ENCODE data around the gene CFL2.
"Not testable (repeated sequence)": the region's sequence is repeated elsewhere in the genome, so short reads cannot be mapped to it uniquely, and the experiment has no call there.

CFL2 gene

DNA sequence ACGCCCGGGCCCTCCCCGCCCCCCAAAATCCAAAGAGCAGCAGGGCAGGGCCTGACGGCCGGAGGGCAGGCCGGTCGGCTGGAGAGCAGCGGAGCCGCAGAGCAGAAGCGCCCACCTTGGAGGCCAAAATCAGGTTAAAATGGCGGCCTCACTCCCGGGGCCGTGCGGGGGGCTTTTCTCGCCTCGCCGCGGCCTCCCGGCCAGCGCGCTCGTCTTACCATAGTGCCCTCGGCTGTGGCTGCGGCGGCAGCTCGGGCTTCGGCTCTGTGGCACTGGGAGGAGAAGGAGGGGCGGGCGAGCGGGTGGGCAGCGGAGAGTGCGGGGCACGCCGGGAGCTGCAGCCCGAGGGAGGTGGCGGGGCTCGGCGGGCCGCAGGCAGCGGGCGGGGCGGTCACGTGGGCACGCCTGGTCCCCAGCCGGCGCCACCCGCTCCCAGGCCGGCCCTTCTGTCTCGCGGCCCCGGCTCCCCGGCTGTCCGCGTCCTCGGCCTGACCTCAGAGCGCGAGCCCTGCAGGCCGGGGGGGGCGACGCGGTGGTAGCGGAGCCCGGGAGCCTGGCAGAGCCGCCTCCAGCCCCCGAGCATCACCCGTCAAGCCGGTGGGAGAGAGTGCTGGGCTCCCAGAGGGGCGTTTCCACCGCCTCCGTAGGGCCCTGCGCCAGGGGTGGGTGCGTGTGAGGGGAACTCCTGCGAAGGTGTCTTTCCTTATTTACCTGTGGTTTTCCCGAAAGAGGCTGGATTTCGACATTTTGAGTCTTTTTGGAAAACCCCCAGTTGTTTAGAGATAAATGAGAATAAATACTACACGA lies at the start of gene CFL2:
Gene CFL2 (minus strand): TSS at position 274 of the 807 bp plus-strand sequence. CDS start 53 bp downstream, at position 221.
- peak; percentile 73 for DNase-seq

DNA sequence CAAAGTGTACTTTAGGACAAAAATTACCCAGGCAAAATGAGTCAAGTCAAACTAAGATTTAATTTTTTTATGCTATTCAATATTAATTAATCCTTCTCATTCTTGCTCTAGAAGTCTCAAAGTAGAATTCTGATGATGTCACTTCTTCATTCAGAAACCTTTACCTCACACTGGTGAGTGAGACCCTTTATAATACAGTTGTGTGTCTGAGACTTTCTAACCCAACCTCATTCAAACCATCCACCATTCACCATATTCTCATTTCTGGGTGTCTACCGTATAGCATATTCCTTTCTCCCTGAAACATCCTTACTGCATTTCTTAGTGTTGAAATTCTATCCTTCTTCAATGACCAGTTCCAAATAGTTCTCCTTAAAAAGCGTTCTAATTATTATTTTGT lies 40.8 kb upstream of the CFL2 start:
- no peak for DNase-seq

DNA sequence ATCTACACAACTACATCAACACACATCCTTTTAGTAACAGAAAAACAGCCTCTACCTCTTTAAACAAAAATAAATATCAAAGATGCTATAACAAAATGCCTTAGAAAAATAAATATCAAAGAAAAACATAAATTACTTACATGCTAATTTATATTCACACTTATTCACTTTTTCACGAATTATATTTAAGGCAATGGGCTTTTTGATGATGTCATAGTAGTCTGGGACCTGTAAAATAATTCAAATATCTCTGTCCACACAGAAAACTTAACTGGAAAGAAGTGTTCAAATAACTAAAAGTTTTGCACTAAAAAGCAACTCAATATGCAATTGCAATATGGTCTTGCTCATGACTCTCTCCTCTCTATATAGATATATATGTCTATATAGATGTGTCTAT lies 40.3 kb upstream of the CFL2 start:
- DNase-seq: no peak

DNA sequence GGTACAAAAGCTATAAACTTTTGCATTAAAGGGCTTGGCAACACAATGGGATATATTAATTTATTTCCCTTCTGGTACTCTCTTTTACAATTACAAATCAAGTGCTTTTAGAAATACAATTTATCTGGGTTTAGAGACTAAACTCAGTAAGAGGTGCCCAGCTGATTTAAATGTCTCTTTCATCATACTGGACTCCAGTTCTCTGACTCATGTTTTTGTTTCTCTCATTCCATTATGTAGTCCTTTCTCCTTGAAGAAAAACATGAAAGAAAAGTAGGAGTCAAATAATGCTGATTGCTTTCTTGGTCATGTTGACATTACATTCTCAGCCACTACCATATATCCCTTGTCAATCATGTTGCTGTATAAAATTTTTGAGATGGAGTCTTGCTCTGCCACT lies 36.3 kb upstream of the CFL2 start:
- no peak for DNase-seq

DNA sequence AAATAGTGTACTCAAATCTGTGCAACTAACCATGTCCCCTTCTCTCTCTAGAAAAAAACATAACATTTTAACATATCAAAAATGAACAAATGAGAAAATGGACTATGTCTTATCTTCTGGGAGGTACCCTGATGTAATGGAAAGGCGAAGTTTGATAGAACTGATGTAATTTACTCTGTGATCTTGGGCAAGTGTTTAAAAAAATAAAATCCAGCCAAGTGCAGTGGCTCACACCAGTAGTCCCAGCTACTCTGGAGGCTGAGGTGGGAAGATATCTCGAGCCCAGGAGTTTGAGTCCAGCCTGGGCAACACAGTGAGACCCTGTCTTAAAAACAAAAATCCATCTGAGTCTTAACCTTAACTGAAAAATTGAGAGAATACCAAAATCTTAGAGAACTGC lies 35.8 kb upstream of the CFL2 start:
- no peak for DNase-seq

DNA sequence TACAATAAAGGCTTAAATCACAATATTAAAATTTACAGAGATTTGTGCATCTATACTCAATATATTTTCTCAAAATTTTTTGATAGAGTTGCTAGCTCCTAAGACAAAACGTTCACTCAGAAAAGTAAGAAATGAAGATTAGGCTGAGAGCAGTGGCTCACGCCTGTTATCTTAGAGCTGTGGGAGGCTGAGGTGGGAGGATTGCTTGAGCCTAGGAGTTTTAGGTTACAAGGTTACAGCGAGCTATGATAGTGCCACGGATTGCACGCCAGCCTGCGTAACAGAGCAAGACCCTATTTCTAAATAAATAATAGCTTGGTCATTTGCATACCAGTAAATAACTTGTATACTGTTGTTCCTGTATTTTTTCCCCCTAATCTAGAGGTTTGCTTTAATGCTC lies 35.0 kb upstream of the CFL2 start:
- no peak for DNase-seq

DNA sequence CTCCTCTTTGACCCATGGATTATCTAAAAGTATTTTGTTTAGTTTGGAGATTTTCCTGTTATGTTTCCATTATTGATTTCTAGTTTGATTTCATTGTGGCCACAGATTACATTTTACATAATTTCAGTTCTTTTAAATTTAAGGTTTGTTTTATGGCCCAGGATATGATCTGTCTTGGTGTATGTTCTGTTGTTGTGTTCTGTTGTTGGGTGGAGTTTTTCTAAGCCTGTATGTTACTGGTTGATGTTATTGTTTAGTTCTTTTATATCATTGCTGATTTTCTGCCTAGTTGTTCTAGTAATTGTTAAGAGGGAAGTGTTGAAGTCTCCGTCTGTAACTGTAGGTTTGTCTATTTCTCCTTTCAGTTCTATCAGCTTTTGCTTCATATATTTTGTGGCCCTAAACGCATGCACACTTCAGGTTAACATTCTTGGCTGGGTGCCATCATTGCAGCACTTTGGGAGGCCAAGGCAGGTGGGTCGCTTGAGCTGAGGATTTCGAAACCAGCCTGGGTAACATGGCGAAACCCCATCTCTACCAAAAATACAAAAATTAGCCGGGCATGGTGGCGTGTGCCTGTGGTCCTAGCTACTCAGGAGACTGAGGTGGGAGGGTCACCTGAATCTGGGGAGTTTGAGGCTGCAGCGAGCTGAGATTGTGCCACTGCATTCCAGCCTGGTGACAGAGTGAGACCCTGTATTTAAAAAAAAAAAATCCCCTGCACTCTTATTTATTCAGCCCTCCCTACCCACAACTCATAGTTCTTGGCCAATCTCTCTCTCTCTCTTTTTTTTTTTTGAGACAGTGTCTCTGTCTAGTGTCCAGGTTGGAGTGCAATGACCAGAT lies 28.1 kb upstream of the CFL2 start:
- no peak for DNase-seq

DNA sequence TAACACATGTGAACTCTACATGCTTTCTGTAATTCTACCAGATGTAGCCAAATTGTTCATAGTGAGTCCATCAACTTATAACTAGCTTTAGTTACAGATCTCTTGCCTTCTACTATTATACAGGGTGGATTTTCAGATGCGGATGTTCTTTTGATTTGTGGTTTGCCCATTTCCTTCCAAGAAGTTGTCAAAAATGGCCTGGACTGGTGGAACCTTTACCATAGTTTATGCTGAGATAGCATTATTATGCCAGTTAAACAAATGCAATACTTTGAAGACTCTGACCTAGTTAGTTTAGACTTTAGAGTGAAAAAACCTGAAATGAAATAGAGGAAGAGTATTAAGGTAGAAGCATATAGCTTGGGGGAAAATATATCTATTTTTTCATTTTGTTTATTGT lies 27.4 kb upstream of the CFL2 start:
- no peak for DNase-seq

DNA sequence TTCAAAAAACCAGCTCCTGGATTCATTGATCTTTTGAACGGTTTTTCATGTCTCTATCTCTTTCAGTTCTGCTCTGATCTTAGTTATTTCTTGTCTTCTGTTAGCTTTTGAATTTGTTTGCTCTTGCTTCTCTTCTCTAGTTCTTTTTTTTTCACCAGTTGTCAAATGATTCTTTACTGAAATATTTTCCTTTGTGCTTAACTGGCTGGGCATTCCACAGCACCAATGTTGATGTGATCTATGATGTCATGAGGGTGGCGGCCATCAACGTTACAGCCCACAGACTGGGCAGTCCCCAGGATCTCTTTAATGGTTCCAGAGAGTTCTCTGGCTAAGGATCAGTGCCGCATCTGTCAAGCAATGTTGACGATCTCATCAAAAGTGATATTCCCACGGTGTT lies 25.7 kb upstream of the CFL2 start:
- DNase-seq: not testable (repeated sequence)

DNA sequence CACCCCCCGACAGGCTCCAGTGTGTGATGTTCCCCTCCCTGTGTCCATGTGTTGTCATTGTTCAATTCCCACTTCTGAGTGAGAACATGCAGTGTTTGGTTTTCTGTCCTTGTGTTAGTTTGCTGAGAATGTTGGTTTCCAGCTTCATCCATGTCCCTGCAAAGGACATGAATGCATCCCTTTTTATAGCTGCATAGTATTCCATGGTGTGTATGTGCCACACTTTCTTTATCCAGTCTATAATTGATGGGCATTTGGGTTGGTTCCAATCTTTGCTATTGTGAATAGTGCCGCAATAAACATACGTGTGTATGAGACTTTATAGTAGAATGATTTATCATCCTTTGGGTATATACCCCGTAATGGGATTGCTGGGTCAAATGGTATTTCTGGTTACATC lies 22.7 kb upstream of the CFL2 start:
- not testable (repeated sequence) for DNase-seq

DNA sequence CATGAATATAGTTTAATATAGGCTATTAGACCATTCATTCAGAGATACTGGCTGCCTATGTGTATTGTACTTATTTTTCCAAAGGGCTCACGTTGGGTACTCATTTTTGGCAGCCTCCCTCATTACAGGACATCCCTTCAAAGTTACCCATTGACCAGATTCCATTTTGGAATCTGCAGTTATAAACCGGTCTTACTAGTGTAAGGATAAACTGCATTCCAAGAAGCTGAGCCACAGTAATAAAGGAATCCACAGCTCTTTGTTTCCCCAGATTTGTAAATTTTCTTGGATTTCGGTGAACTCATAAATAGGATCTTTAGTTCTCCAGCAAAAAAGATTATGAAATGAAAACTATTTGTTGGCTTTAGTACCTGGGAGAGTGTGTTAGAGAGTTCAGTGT lies 18.9 kb upstream of the CFL2 start:
- DNase-seq: no peak

DNA sequence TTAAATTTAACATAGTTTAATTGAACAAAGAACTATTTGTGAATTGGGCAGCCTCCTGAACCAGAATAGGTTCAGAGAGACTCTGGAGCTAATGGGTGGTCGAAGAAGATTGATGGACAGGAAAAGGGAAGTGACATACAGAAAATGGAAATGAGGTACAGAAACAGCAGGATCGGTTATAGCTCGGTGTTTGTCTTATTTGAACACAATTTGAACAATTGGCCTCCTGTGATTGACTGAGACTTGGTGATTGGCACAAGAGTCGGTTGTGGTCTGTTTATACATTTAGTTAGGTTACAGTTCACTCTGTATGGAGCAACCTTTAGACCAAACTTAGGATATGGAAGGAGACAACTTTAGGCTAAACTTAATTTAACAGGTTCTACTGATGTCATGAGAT lies 18.4 kb upstream of the CFL2 start:
- DNase-seq: no peak

DNA sequence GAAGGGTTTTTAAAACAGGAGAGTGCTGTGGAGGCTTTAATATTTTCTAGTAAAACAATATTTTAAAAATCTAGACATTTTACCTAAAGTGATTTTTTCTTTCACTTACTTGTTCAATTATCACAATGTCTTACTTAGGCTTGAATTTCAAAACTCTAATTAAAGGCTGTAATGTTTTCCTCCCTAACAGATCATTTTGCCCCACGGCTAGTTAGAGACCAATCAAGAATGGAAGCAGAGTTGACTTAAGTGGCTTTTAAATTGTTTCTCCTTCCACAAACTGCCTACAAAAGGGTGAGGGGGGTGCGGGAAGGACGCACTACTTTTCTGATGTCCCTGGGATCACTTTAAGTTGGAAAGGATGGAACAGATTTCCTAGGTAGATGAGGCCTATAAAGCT lies 9.5 kb upstream of the CFL2 start:
- no peak for DNase-seq

DNA sequence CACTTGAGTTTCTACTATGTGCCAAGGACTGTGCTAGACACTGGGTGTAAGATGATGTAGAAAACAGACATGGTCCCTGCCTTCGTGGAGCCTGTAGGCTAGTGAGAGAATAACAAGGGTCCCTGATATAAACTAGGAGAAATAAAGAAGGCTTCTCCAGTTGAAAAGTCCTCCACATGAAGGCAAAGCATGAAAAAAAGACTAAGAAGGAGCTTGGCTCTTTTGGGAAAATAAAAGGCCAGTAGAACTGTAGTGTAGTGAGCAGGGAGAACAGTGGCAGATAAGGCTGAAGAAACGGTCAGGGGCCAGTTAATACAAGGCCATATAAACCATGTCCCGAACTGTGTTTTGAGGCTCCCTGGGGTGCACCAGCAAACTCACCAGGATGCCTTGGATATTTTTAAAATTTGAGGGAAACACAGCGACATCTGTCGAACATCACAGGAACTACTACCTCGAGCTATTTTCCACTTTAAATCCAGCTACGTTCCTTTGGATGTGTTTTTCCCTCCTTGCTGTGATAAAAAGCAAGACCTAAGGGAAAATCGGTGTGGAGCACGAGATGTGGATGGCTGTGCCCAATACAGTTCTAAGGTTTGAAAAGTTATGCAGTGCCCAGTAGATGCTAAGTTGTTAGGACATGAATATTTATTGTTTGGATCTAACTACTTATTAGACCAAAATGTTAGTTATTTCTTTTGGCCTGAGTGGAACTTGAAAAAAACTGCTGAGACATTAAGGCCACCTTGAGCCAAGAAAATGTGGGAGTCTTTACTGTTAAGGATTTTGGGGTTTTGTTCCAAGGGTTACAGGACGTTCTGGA lies 8.5 kb upstream of the CFL2 start:
- DNase-seq: peak; percentile 54

DNA sequence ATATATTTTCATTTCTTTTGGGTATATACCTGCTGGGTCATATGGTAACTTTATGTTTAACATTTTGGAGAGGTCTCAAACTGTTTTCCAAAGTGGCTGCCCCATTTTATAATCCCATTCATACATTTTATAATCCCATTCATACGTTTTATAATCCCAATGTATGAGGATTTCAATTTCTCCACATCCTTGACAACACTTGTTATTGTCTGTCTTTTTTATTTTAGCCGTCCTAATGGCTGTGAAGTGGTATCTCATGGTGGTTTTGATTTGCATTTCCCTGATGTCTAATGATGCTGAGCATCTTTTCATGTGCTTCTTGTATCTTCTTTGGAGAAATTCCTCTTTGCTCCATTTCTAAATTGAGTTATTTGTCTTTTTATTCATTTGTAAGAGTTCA lies 6.7 kb upstream of the CFL2 start:
- DNase-seq: no peak

DNA sequence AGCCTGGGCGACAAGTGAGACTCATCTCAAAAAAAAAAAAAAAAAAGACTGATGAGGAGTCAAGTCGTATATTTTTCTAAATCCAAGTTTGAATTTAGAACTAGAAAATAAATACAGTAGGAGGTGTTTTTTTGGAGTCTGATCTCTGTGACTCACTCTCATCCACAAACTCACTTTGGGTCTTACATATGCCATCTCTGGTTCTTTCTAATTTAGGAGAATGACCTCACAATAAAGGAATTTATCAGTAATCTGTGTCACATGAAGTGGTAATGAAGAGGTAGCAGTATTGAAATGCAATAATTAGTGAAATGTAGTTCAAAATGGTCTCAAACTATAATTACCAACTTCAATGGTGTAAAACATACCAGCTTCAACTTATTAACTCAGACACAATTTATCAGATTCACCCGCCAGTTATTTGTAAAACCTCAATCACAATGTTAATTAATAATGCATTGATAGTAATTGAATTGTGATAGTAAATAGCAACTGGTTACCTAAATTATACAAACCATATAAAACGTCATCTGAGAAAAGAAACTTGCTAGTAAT lies 4.4 kb upstream of the CFL2 start:
- DNase-seq: no peak

DNA sequence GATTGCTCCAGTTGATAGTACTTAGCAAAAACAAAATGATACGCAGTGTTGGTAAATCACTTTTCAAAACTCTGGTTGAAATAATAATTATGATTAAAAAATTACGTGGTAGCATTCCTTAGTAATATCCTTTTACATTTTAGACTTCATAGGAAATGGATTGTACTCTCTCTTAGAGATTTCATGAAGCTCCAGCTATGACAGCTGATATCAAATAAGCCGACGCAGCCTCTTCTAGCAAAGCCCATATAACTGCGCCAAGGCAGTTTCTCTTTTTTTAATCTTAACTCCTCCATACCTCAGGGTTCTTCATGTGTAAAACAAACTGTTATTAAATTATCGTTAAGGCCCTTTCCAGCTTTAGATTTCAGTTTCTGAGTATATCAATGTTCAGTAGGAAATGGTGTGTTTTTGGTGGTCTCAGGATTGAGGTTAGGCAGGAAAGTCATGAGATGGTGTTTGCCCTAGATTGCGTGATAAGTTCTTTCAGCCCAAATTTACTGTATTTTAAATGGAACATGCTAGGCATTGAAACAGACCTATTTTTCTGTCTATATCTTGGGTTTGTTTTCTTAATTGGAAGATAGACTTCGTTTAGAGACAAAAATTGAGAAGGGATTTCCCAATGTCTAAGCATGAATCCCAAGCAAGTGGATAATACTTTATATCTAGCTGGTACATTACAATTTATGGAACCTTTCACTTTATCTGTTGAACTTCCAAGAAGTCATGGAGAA lies 902 bp upstream of the CFL2 start:
- DNase-seq: no peak

DNA sequence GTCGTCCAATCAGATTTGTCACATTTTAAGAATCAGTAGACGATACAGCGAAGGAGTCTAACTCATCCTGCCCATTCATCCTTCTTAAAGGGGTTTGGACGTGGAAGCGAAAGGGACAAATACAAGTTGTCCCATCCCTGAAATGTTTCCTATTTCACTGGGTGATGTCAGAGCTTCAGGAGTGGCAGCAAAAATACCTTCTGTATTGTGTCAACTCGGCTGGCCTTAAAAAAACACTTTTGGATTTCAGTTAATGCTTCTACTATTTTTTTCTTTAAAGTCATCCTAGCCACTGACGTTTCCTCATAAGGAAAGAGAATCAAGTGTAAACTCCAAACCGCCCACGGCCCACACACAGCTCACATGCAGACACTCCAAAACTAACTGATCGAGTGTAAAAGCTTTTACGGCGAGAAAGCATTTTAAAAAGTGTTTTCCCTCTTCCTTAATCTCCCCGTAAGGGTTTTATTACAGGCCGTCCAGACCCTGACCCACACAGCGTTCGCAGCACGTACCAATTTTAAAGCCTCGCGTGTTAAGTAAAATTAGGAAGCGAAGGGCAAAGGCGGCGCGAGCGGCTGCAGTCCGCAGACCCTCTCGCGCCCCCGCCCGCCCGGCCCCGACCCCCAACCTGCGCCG lies 593 bp downstream of the CFL2 start:
- DNase-seq: peak; percentile 30

DNA sequence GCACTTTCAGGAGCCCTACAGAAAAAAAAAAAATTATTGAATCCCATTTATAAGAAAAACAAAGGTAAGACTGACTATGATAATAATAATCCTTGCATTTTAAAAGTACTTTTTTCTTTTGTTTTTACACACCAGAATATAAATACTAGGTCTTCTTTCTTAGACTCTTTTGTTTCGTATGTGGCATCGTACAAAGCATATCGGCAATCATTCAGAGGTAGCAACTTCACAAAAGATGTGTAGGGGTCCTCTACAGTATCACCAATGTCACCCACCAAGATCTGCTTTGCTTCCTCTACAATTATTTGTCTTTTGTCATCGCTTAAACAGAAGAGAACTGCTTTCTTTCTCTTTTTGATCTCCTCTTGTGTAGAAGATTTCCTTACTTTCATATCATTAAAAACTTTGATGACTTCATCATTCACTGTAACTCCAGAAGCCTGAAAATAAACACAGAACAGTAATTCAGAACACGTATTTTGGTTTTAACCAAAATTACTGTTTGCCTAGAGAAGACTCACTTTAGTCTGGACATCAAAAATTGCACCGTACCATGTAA lies 1.2 kb downstream of the CFL2 start:
- DNase-seq: no peak

DNA sequence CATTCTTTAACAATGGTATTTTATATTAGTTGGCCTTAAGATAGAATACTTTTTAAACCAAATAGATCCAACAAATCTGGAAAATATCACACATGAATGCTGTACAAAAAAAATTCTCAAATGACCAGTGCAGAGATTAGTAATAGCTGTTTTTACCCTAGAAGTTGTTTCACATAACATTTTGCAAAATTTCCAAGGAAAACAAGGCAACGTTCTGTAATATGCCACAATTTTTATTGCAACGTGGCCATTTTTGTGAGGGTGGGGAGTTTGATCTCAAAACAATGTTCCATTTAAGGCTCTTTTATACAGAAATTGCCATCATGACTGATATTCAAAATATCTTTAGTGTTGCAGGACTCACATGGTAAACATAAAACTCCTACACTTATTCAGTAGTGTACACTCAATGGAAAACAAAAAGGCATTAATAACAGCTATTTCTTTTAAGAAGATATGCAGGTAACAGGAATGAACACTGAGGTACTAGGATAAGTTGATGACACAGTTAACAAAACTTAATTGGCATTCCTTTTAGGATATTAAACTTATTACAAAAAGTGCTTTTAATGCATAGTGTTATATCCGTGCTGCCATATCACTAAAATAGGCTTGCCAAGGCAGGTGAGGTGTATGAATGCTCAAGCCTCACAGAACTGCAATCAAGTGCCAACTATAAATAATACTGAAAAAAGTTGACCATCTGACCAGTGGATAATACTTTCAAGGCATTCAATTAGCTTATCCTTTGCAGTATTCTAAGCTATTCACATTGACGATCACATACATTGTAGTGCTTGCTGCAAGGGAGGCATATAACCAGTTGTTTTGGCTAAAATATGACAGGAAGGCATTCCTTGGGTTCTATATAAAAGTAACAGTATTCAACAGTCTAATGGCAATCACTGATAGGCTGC lies 2.3 kb downstream of the CFL2 start:
- DNase-seq: no peak

All from CD4-positive, alpha-beta T cell treated with Interleukin-17A for 4 hours (primary cell).